SK-N-MC (cell line): Measurements from ENCODE around the gene REC114.

ENCODE experiments used
- EZH2 ChIP-seq: fragments of 200-600 bp; sonication (generic); IDR thresholded peaks from one replicate; pipeline ENCODE4 v1.6.1; 2017; ENCODE audit warnings: antibody characterized with exemption
- POLR2AphosphoS5 ChIP-seq: IDR thresholded peaks from 2 replicates; pipeline ENCODE4 v1.6.1; 2012; ENCODE audit warnings: mild to moderate bottlenecking, low read depth, low read length, borderline replicate concordance

DNA sequence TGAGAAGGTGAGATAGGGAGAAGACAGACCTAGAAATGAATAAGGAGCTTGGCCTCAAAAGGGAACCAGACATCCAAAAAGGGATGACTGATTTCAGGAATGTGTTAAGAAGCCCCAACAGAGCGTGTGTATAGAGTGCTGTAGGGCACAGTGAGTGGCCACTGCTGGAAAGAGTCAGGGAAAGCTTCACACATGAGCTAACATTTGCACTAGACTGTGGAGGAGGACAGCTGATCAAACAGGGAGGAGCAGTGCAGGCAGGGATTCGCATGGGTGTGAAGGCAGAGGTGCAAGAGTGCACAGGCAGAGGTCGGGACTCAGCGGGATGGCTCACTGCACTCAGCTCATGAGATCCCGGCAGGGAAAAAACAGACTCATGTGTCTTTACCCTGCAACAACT, 128.4 kb downstream of the REC114 start:
- TF ChIP-seq EZH2 (no peak), POLR2AphosphoS5 (no peak)
